Stimulated activated CD4-positive, alpha-beta T cell treated with anti-CD3 and anti-CD28 coated beads, TNF-alpha, amount 100 ng/mL, for 48 hours (primary cell): ENCODE measurements around the gene TMEM229B.
A peak's percentile ranks its signal among the peaks of the same experiment; 100 is the strongest.

ENCODE experiments used
- DNase-seq, 3 donors: peaks; one replicate each; pipeline ENCODE4 v3.0.0-alpha.2; 2020; ENCODE audit warnings: low read depth in 3 of 3

TMEM229B gene

GRCh38 chr14:67487937-67488893 lies at the start of gene TMEM229B:
Gene TMEM229B, minus strand, starts transcription at chr14:67488721. Its CDS starts 14,798 bp downstream, at chr14:67473923.
- DNase-seq, result peak; percentile 39 to 54 (median 52)

GRCh38 chr14:67537736-67538135 lies 49.2 kb upstream of the TMEM229B start:
- no peak for DNase-seq

- DNase-seq, result no peak
Observed at GRCh38 chr14:67536087-67536486, 47.6 kb upstream of the TMEM229B start.

GRCh38 chr14:67533754-67534085 lies 45.2 kb upstream of the TMEM229B start:
- no peak for DNase-seq

- peak; percentile 43 to 64 (median 47) for DNase-seq
Observed at GRCh38 chr14:67532998-67533753, 44.7 kb upstream of the TMEM229B start, which contains the start of gene PLEKHH1. Gene PLEKHH1, plus strand, starts transcription at chr14:67533290. Its CDS starts 8,578 bp downstream, at chr14:67541868.

DNA sequence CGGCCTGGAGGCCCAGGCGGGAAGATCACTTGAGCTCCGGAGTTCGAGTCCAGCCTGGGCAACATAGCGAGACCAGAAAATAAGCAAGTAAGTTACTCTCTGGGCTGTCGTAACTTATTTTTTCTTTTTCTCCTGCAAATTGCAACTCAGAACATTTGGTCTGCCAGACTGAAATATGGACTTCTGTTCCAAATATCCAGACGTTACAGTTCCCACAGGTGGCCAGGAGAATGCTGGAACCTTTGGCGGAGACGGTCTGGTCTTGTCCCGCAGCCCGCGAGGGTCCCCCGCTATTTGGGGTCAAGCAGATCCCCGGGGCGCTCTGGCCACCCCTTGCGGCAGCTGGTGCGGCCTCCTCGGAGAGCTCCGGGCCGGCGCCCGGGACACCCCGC lies 44.1 kb upstream of the TMEM229B start:
- no peak for DNase-seq

DNA sequence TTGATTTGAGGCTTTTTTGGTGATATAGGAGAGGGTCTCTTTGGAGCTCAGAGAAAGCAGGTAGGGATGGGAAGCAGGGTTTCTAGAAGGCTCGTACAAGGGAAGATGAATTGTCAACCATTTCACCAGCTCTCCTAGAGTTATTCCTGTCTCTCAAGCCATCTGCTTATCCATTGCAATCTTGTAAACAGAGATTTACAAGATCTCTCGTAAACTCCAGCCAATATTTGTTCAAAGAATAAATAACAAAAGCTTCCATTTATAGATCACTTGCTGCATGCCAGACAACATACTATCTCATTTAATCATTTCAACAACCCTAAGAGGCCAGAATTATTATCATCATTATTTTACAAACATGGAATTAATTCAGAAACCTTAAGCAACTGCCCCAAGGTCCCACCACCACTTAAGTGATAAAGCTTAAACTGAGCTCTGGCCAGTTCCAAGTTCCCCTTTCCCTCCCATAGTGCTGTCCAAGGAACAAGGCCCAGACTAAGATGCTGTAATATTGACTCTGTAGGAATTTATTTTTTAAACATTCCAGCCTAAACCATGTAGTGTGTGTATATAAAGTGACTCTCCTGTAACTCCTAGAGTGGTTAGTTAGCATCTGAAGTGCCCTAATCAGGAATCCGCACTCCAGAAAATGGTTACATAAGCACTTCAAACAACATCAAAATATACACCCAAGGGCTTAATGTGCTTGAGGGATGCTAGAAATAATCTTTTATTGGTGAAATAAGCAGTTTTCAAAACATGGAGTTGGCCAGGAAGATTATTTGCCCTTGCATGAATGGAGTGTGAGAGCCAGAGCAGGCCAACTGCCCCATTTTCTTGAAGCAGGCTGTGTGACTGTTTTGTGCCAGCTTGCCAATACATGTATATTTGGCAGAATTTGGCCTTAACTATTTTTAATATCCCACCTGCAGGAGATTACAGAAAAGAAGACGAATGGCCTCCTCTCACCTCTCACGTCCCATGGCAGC lies 41.7 kb upstream of the TMEM229B start:
- no peak for DNase-seq

DNA sequence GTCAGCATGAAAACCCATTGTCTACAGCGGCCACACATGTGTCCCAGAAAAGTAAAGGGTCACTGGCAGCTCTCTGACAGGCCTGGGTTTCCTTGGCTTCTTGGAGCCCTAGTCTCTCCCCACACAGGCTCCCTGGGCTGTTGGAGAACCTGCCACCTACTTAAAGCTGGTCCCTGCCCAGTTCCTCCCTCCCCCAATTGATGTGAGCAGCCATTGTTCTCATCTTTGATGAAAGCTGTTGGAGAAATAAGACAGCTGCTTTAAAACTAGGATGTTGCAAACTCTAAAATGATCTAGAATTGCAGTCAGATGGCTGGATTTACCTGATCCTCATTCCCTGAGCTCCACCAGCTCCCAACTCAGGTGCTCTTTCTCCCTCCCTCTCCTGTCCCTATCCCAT lies 39.8 kb upstream of the TMEM229B start:
- no peak for DNase-seq

DNA sequence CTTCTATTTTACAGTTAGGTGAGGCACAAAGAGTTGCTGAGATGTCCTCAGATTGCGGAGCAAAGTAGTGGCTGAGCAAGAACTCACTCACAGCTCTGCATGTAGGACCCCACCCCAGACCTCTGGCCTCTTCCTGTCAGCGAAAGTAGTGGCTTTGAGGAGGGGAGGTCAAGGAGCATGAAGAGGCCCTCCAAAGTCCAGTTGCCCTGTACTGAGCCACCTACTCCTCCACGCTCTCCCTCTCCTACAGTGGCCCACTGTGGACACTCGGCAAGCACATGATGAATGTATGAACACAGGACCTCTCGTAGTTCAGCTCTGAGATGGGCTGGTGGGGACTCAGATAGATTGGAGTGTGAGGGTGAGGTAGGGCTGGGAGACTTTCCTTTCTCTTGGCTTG lies 39.2 kb upstream of the TMEM229B start:
- DNase-seq, result no peak

DNA sequence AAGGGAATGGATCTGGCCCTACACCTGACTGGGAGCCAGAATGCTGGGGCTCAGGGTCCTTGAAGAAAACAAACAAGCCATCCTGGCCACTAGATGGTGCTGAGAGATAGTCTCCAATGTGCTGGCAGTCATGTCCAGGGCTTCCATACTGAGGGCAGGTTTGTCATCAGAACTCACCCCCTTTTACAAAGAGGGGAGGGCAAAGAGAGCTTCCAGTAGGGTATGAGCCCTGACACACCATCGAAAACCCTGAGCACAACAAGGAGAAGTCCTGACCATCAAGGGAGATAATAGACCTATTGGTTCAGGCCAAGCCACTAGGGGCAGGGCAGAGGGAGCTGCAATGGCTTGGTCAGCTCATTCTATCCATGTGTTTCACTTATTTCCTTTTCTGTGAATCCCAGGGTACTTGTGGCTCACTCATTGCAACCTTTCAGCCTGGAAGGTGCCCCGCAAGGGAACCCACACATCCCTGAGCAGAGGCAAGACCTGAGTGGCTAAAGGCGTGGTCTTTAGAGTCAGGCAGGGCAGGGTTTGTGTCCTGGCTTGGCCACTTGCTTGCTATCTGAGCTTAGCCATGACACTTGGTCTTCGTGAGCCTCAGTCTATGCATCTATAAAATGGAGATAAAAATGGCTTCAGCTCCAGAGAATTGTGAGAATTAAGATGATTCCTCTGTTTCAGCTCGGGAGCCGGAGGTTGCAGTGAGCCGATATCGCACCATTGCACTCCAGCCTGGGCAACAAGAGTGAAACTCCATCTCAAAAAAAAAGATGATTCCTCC lies 38.3 kb upstream of the TMEM229B start:
- DNase-seq, result peak in 1 of 3 donors; percentile 3

GRCh38 chr14:67526181-67526580 lies 37.7 kb upstream of the TMEM229B start:
- DNase-seq, result no peak

DNA sequence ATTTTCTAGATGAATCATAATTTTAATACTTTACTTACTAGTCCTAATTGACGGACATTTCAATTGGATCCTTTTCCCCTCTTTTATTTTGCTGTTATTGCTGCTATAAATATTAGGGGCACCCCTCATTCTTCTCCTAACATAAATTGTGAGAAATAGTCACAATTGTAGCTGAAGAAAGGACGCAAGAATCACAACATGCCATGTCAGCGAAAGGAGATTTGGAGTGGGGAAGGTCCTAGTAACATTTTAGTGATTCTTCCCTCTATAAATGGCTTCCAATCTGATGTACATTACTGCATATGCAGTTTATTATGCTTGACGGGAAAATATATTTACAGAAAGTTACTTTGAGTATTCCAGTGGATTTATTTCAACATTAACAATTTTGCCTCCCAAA lies 36.9 kb upstream of the TMEM229B start:
- DNase-seq, result no peak

DNA sequence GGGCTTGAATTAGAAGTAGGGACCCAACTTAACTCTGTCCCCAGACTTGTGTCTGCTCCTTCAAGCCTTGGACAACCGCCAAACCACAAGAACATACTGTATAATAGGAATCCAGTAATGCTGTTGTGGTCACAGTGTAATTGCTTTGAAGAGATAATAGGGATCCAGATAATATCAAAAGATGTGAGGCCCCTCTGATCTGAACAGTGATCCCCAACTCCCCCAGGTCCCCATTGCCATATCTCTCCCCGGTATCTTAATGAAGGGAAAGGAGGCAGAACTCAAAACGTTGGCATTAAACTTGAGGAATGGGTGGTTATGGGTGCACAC lies 36.1 kb upstream of the TMEM229B start:
- DNase-seq, result no peak

DNA sequence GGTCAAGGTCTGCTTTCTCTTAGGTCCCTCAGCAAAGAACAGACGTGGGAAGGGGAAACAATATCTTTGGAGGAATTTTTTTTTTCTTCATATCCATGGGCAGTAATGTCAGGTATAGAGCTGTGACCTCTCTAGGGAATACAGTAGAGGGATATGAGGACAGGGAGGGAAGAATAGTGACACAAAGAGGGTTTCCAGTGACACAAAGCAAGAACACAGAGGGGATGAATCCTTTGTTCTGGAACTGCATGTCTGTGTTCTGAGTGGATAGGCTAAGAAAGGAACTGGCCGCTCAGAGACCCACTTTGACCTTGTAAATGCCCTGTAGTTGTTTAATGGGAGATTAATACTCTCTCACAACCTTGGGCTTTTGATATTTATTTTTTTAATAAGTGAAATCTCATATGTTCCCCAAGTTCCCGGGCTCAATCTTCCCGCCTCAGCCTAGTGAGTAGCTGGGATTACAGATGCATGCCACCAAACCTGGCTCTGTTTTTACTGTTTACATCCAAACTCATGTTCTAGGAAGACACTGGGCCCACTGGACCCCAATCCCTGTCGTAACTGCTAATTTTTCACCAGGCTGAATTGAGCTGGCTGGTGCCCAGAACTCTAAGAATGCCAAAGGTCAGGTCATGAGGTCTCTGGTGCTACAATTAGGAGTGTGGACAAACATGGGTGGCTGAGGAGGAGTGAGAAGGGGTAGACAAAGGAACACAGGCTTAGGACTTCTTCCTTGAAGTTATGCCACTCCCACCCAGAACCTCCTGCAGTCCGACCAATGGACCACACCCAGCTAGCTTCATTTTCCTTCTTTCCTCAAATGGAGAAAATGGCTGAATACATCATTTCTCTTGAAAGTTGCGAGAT lies 35.5 kb upstream of the TMEM229B start:
- no peak for DNase-seq

GRCh38 chr14:67522270-67522669 lies 33.7 kb upstream of the TMEM229B start:
- no peak for DNase-seq

GRCh38 chr14:67520482-67520881 lies 32.0 kb upstream of the TMEM229B start:
- DNase-seq, result no peak

GRCh38 chr14:67519406-67519805 lies 30.9 kb upstream of the TMEM229B start:
- DNase-seq, result no peak

DNA sequence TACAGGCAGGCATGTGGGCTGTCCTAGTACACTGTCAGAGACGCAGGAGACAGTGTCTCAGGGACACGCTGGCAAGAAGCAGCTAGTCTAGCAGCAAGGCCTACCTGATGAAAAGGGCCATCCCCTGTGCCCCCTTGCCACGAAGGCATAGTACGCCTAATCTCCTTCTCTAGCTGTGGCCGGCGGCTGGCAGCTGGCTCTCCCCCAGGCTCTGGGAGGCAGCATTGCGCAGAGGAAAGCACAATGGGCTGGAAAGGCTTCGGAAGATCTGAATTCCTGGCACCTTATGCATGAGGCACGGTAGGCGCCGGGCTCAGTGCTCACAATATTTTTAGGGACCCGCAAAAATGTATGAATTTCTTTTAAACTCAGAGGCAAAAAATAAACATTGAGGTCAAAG lies 28.6 kb upstream of the TMEM229B start:
- DNase-seq, result no peak

DNA sequence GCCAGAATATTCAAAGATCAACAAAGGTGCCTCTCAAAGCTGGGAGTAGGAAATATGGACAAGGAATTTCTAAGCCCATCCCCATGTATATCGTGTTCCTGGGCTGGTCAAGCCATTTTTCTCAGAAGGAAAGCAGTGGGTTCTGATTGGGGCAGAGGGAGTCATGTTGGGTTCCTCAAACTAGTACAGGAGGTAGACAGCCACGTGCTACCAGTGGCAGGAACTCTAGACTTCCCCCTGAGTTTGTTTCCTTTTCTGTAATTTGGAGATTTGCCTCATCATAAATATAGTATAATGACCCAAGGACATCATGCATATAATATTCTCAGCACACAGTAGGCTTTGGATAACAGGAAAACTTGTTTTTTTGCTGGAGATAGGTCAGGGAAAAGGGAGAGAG lies 28.2 kb upstream of the TMEM229B start:
- DNase-seq, result no peak
